OCI-LY3 (cell line): ENCODE results near the gene UTP20.
"Not testable (repeated sequence)": the region's sequence is repeated elsewhere in the genome, so short reads cannot be mapped to it uniquely, and the experiment has no call there.

Experiments
- H2AFZ ChIP-seq: fragments of 200-600, 300-600 bp; shearing (Covaris generic); 2 replicates; pipeline ENCODE4 v1.6.0; 2014; ENCODE audit warnings: antibody characterized with exemption, low read depth, low read length
- H3K27ac ChIP-seq: fragments of 200-600, 300-600 bp; sonication (generic); 2 replicates; pipeline ENCODE4 v1.5.1; 2014; ENCODE audit warnings: mild to moderate bottlenecking, low read length, moderate library complexity, mixed read lengths
- H3K27me3 ChIP-seq: fragments of 200-600, 300-600 bp; sonication (generic); 2 replicates; pipeline ENCODE4 v1.6.1; 2014; ENCODE audit warnings: low read depth, low read length, mixed read lengths
- H3K36me3 ChIP-seq: fragments of 200-600, 300-600 bp; sonication (generic); replicated peaks from 2 replicates; pipeline ENCODE3; 2014; ENCODE audit warnings: low read depth, low read length, mixed read lengths
- H3K4me1 ChIP-seq: fragments of 300-600, 200-600 bp; sonication (generic); 2 replicates; pipeline ENCODE4 v1.6.1; 2014; ENCODE audit warnings: low read length, mixed read lengths
- H3K4me2 ChIP-seq: fragments of 200-600, 300-600 bp; sonication (generic); 2 replicates; pipeline ENCODE4 v1.6.1; 2014; ENCODE audit warnings: low read length, mixed read lengths
- H3K4me3 ChIP-seq: fragments of 300-600, 200-600 bp; sonication (generic); 2 replicates; pipeline ENCODE4 v1.5.1; 2014; ENCODE audit warnings: antibody characterized with exemption, mild to moderate bottlenecking, low read length, moderate library complexity
- H3K79me2 ChIP-seq: fragments of 300-600, 200-600 bp; shearing (Covaris generic); 2 replicates; pipeline ENCODE4 v1.6.1; 2014; ENCODE audit warnings: mild to moderate bottlenecking, low read length, mixed read lengths
- H3K9ac ChIP-seq: fragments of 300-600, 200-600 bp; shearing (Covaris generic); 2 replicates; pipeline ENCODE4 v1.6.0; 2014; ENCODE audit warnings: mild to moderate bottlenecking, low read length, moderate library complexity
- H3K9me3 ChIP-seq: fragments of 200-600, 300-600 bp; shearing (Covaris generic); 2 replicates; pipeline ENCODE4 v1.6.1; 2014; ENCODE audit warnings: low read length, mixed read lengths; ENCODE audit not compliant: insufficient read depth
- H4K20me1 ChIP-seq: fragments of 200-600, 300-600 bp; sonication (generic); 2 replicates; pipeline ENCODE4 v1.6.1; 2016; ENCODE audit warnings: low read length, mixed read lengths; ENCODE audit not compliant: insufficient read depth
- EZH2phosphoT487 ChIP-seq: fragments of 200-600 bp; shearing (Covaris generic); IDR thresholded peaks from 2 replicates; pipeline ENCODE4 v1.6.1; 2018; ENCODE audit warnings: antibody characterized with exemption, mixed run types, low read depth
- TF ChIP-seq, protein P1 (sequence below): fragments of 200-600, 300-600 bp; sonication (generic); IDR thresholded peaks from 2 replicates; pipeline ENCODE4 v1.5.1; 2014; ENCODE audit warnings: antibody characterized with exemption, low read length, low read depth

The UTP20 gene

DNA sequence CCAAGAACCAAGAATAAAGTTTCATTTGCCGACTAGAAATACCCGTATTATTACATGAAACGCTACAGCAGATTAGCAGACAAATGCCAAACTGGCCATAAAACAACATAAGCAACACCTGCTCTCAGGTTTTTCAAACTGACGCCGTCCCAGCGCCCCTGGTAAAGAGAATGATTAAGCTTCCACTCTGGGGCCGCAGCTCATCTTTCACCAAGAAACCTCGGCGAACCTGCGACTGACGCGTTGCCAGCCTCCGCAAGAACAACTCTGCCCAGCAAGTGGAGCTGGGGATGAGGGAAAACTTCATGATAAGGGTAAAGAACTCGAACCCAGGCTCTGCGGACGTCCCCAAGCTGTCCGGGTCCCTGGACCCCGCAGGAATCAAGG is 127.1 kb downstream of the UTP20 start:
- peaks cover 11% of the 10 kb centered on the region for H3K4me1 ChIP-seq
- peak overlapping the region; percentile 68 for H3K27ac ChIP-seq
- peaks cover 47% of the 10 kb centered on the region for H3K79me2 ChIP-seq
- H3K9ac ChIP-seq, result peak overlapping the region; percentile 94
- peak overlapping the region; percentile 94 for H3K4me2 ChIP-seq
- no peaks in the 10 kb centered on the region for H3K9me3 ChIP-seq
- H4K20me1 ChIP-seq, result peaks cover 8% of the 10 kb centered on the region; the same call in 1 of the 2 replicates
- peaks cover 7% of the 10 kb centered on the region for H3K36me3 ChIP-seq
- no peaks in the 10 kb centered on the region for H3K27me3 ChIP-seq
- H2AFZ ChIP-seq, result peak overlapping the region; percentile 99
- no peak for TF ChIP-seq EZH2phosphoT487
- TF ChIP-seq, protein P1, sequence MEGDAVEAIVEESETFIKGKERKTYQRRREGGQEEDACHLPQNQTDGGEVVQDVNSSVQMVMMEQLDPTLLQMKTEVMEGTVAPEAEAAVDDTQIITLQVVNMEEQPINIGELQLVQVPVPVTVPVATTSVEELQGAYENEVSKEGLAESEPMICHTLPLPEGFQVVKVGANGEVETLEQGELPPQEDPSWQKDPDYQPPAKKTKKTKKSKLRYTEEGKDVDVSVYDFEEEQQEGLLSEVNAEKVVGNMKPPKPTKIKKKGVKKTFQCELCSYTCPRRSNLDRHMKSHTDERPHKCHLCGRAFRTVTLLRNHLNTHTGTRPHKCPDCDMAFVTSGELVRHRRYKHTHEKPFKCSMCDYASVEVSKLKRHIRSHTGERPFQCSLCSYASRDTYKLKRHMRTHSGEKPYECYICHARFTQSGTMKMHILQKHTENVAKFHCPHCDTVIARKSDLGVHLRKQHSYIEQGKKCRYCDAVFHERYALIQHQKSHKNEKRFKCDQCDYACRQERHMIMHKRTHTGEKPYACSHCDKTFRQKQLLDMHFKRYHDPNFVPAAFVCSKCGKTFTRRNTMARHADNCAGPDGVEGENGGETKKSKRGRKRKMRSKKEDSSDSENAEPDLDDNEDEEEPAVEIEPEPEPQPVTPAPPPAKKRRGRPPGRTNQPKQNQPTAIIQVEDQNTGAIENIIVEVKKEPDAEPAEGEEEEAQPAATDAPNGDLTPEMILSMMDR, result no peak
- H3K4me3 ChIP-seq, result peak overlapping the region; percentile 97

DNA sequence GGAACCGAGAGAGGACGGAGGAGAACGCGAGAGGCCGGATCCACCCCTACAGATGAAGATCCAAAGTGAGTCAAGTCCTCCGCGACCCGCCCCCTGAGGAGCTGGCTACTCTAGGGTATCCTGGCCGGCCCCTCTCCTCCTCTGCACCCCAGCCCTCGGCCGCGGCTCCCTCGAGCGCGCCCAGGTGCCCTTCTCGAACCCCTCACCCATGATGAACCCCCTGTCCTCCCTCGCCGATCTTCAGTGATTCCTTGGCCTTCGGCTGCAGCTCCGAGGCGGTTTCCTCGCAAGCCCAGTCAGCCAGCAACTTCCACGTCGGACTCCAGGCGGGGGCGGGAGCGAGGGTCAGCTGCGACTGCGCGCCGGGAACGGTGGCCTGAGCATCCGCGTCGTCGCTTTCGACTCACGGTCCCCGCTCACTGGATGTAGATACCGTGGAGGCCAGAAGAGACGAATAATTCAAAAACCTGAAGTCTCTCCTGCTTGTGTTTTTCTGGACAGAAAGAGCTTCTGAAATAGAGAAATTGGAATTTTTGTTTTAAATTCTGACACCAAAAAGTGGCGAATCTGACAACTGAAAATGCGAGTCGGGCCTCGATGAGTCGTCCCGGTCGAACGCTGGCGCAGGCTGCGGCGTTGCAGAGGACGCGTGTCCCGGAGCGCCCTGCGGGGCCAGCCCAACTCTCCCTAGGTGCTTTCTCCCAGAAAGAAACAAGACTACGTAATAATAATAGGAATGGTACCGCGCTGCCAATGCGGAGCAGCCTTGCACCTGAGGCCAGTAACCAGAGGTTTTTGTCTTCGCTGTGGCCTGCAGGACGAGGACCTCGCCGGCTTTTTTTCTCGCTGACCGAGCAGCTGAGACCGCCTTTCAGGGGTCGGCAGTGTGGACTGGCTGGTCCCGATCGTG is 127.8 kb downstream of the UTP20 start, which contains the start of gene ARL1:
Gene ARL1, minus strand, starts transcription at position 337 of the 910 bp plus-strand sequence. Its CDS starts 127 bp downstream, at position 210.
- Histone ChIP-seq H3K36me3 (peaks cover 4% of the 10 kb centered on the region), H3K4me1 (peaks cover 11% of the 10 kb centered on the region), H3K9me3 (no peaks in the 10 kb centered on the region), H3K4me3 (peak within 1 kb of the TSS; percentile 97), H3K9ac (peak within 1 kb of the TSS; percentile 94), H3K79me2 (peaks cover 44% of the 10 kb centered on the region), H4K20me1 (peaks cover 8% of the 10 kb centered on the region; the same call in 1 of the 2 replicates), H3K27me3 (no peaks in the 10 kb centered on the region), H2AFZ (peak within 1 kb of the TSS; percentile 99), H3K27ac (peak within 1 kb of the TSS; percentile 68), H3K4me2 (peak within 1 kb of the TSS; percentile 94)
- no peak for TF ChIP-seq EZH2phosphoT487

DNA sequence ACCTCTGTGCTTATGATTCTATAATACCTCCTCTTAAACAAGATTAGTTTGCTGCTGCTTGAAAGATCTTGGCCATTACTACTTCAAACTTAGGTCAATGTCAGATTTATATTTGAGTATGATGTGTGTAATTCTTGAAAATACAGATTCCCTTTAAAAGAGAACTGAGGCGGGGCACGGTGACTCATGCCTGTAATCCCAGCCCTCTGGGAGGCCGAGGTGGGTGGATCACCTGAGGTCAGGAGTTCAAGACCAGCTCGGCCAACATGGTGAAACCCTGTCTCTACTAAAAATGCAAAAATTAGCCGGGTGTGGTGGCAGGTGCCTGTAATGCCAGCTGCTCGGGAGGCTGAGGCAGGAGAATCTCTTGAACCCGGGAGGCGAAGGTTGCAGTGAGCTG is 130.3 kb downstream of the UTP20 start:
- H3K9me3 ChIP-seq, H3K4me3 ChIP-seq, H2AFZ ChIP-seq, H4K20me1 ChIP-seq, H3K27ac ChIP-seq, H3K27me3 ChIP-seq, H3K36me3 ChIP-seq, H3K4me2 ChIP-seq, H3K9ac ChIP-seq: not testable (repeated sequence)
- Histone ChIP-seq H3K4me1 (peaks cover 11% of the 10 kb centered on the region), H3K79me2 (peaks cover 27% of the 10 kb centered on the region)

GRCh38 chr12:101414533-101415119 is 134.7 kb downstream of the UTP20 start:
- Histone ChIP-seq H3K4me2 (no peak overlapping the region), H3K27ac (no peak overlapping the region), H3K4me3 (no peak overlapping the region)

More at GRCh38 chr12:101414533-101415119, 134.7 kb downstream of the UTP20 start:
- Histone ChIP-seq H3K36me3 (no peaks in the 10 kb centered on the region), H4K20me1 (no peaks in the 10 kb centered on the region), H3K27me3 (no peaks in the 10 kb centered on the region), H3K9ac (no peak overlapping the region), H3K9me3 (no peaks in the 10 kb centered on the region), H3K79me2 (no peaks in the 10 kb centered on the region), H3K4me1 (no peaks in the 10 kb centered on the region), H2AFZ (no peak overlapping the region)
- TF ChIP-seq, protein P1, result peak; percentile 88
- no peak for TF ChIP-seq EZH2phosphoT487
